Sigmoid colon (tissue), 4 donors: ENCODE results near the gene LAPTM4A.

Experiments
- EP300 ChIP-seq, 4 donors: sonication (generic); formaldehyde crosslinking; IDR thresholded peaks; one replicate each; pipeline ENCODE4 v1.6.1; 2017; ENCODE audit warnings: antibody characterized with exemption in 4 of 4
- POLR2A ChIP-seq, 2 donors: fragments of 450-650 bp; IDR thresholded peaks; one replicate each; pipeline ENCODE4 v1.6.1; 2016; ENCODE audit warnings: antibody characterized with exemption in 2 of 2, mild to moderate bottlenecking in 2 of 2, moderate library complexity in 2 of 2
- TF ChIP-seq, protein P1 (sequence below), 4 experiments: fragments of 450-650 bp in 3 of 4; fragments of 200-600 bp in 1 of 4; IDR thresholded peaks; one replicate each; pipeline ENCODE4 v1.5.1; 2016 to 2019; ENCODE audit warnings: antibody characterized with exemption in 4 of 4, mild to moderate bottlenecking in 3 of 4, moderate library complexity in 2 of 4

DNA sequence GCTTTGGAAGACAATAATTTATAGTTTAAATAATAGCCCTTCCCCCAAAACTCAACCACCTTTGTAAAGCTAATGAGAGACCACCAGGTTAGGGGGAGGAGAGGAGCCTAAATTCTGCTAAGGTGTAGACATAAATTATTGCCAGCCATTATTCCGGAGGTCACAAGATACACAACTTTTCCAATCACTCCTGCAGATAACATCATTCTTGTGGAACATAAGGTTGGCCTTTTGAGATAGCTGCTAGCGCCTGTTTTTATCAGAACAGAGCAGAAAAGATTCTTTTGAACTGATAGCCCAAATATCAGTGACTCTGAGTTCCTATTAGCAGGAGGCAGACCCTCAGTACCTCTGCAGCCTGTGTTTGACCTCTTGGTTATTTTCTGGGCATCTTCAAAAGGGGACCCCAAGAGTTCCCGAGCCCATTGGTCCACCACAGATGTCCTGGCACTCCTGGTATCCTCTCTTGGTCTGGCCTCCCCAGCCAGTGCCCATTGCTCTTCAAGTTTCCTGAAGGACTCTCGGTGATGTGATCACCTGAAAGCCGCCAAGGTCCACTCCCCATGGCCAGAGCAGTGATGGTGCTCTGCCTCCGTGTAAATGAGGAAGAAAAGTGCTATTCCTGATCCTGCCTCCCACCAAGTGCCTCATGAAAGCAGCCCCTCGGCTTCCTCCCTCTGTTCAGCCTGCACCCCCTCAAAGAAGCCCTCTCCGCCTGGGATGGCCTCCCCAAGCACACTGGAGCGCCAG, 38.5 kb upstream of the LAPTM4A start:
- TF ChIP-seq POLR2A (IDR thresholded peaks at IDR 0.05) (no peak), EP300 (IDR thresholded peaks at IDR 0.05) (no peak)
- TF ChIP-seq, protein P1, sequence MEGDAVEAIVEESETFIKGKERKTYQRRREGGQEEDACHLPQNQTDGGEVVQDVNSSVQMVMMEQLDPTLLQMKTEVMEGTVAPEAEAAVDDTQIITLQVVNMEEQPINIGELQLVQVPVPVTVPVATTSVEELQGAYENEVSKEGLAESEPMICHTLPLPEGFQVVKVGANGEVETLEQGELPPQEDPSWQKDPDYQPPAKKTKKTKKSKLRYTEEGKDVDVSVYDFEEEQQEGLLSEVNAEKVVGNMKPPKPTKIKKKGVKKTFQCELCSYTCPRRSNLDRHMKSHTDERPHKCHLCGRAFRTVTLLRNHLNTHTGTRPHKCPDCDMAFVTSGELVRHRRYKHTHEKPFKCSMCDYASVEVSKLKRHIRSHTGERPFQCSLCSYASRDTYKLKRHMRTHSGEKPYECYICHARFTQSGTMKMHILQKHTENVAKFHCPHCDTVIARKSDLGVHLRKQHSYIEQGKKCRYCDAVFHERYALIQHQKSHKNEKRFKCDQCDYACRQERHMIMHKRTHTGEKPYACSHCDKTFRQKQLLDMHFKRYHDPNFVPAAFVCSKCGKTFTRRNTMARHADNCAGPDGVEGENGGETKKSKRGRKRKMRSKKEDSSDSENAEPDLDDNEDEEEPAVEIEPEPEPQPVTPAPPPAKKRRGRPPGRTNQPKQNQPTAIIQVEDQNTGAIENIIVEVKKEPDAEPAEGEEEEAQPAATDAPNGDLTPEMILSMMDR (IDR thresholded peaks at IDR 0.05): no peak
